Fibroblast of peridontal ligament (primary cell): ENCODE results near the gene ZNF511.
"Not testable (repeated sequence)": the region's sequence is repeated elsewhere in the genome, so short reads cannot be mapped to it uniquely, and the experiment has no call there.

Experiments used
- DNase-seq: peaks from one replicate; pipeline ENCODE4 v3.0.0-alpha.2; 2010; ENCODE audit errors: extremely low read depth

The ZNF511 gene

GRCh38 chr10:133314911-133315310 lies 6.2 kb downstream of the ZNF511 start:
- DNase-seq = no peak

GRCh38 chr10:133315847-133316246 lies 7.1 kb downstream of the ZNF511 start:
- peak; percentile 3 for DNase-seq

- DNase-seq = no peak
Measured at GRCh38 chr10:133316266-133316665, 7.6 kb downstream of the ZNF511 start.

DNA sequence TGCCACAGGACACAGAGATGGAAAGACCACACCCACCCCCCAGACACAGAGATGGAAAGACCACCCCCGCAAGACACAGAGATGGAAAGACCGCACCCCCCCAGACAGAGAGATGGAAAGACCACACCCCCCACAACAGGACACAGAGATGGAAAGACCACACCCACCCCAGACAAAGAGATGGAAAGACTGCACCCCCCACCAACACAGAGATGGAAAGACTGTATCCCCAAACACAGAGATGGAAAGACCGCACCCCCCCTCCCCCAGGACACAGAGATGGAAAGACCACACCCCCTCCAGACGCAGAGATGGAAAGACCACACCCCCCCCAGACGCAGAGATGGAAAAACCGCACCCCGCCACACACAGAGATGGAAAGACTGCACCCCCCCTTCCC lies 8.0 kb downstream of the ZNF511 start:
- DNase-seq = no peak

DNA sequence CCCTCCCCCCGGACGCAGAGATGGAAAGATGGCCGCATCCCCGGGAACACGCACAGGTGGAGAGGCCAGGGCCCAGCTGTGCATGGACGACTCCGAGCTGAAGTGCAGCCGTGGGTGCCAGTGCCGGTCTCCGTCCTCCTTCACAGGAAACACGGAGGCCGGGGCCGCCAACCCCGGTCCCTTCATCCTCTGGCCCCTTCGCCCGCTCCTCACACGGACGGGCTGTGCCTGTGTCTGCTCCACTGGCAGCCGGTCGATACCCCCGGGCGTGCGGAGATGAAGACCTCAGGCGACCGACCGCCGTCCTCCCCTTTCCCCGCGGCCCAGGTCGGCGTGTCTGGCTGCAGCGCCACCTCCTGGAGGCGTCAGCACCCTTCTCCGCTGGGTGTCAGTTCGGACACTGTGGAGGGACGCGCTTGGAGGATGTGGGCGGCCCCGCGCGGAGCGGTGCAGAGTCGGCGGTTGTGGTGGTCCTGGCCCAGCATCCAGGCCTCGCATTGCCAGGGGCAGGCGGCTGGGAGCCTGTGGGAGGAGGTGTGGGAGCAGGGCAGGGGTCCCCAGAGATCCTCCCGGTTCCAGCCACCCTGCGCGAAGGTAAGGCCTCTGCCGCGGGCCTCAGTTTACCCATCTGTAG lies 9.9 kb downstream of the ZNF511 start:
- DNase-seq = peak; percentile 33

DNA sequence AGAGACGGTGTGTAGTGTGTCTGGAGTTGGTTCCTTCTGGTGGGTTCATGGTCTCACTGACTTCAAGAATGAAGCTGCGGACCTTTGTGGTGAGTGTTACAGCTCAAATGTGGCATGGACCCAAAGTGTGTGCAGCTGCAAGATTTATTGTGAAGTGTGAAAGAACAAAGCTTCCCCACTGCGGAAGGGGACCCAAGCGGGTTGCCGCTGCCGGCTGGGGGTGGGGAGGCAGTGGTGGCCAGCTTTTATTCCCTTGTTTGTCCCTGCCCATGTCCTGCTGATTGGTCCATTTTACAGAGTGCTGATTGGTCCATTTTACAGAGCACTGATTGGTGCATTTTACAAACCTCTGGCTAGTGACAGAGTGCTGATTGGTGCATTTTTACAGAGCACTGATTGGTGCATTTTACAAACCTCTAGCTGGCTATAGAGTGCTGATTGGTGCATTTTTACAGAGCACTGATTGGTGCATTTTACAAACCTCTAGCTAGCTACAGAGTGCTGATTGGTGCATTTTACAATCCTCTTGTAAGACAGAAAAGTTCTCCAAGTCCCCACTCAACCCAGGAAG lies 12.2 kb downstream of the ZNF511 start:
- DNase-seq = not testable (repeated sequence)

GRCh38 chr10:133322064-133322709 lies 13.5 kb downstream of the ZNF511 start:
- not testable (repeated sequence) for DNase-seq

DNA sequence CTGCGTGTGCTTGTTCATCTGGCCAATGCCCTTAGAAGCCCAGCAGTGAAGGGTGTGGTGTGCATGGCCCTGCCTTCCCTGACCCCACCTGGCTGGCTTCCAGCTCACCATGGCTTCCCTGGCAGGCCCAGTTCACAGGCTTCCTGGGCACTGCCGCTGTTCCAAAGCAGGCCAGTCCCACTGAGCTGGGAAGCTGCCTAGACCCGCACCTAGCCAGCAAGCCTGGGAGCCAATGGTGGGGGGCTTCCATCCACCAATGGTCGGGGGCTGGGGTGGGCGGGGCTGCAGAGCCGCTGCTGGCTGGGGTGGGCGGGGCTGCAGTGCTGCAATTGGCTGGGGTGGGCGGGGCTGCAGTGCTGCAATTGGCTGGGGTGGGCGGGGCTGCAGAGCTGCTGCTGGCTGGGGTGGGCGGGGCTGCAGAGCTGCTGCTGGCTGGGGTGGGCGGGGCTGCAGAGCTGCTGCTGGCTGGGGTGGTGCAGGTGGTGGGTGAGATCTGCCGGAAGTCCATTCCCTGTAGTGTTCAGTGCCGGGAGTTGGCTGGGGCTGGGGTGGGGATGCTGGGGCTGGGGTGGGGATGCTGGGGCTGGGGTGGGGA lies 15.6 kb downstream of the ZNF511 start:
- DNase-seq = peak; percentile 9

GRCh38 chr10:133324857-133325260 lies 16.1 kb downstream of the ZNF511 start:
- DNase-seq = no peak

GRCh38 chr10:133325440-133326222 lies 16.9 kb downstream of the ZNF511 start:
- no peak for DNase-seq

DNA sequence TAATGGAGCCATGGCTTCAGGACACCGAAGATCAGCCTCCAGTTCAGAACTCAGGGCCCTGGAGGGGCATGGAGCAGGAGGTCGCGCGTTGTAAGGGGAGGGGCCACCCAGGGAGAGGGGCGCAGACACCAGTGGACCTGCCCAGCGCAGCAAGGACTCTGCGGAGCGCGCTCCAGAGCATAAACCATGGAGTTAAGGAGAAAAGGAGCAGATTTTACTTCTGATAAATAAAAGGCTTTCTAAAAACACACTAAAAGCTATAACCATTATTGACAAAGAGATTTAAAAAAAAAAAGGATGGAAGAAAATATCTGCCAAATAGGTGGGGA lies 17.5 kb downstream of the ZNF511 start:
- no peak for DNase-seq

DNA sequence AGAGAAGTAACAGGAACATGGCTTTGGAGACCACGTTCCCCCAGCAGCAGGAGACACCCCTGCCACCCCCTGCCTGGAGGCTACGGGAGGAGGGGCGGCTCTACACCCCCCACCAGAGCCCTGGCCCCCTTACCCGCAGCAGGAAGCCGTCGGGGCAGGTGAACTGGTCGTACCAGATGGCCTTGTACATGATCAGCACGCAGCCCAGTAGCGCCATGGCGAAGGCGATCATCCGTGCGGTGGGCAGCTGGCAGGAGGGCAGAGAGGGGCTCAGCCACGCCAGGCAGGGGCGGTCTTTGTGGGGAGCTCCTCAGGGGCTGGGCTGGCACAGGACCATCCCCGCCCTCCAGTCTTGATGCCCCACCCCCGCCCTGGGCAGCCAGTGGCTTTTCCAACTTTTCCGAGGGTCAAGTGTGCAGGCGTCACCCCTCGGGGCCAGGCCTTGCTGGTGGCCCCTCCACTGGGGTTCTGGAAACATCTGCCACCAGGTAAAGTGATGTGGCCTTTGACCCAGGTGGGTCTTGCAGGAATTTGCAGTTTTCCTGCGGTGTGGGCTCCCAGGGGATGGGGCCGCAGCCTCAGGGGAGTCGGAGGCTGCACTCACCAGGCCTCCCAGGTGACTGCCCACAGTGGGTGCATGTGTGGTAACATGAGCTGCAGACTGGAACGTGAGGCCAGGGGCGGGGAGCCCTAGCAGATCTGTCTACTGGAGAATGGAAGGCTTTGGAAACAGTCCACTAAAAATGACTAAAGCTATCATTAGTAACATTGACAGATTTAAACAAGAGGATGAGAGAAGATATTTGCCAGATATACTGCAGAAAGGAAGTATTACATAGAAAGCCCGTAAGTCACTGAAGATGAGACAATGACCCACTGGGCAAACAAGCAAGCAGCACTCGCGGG lies 18.3 kb downstream of the ZNF511 start:
- no peak for DNase-seq

GRCh38 chr10:133327651-133328357 lies 19.1 kb downstream of the ZNF511 start:
- no peak for DNase-seq

DNA sequence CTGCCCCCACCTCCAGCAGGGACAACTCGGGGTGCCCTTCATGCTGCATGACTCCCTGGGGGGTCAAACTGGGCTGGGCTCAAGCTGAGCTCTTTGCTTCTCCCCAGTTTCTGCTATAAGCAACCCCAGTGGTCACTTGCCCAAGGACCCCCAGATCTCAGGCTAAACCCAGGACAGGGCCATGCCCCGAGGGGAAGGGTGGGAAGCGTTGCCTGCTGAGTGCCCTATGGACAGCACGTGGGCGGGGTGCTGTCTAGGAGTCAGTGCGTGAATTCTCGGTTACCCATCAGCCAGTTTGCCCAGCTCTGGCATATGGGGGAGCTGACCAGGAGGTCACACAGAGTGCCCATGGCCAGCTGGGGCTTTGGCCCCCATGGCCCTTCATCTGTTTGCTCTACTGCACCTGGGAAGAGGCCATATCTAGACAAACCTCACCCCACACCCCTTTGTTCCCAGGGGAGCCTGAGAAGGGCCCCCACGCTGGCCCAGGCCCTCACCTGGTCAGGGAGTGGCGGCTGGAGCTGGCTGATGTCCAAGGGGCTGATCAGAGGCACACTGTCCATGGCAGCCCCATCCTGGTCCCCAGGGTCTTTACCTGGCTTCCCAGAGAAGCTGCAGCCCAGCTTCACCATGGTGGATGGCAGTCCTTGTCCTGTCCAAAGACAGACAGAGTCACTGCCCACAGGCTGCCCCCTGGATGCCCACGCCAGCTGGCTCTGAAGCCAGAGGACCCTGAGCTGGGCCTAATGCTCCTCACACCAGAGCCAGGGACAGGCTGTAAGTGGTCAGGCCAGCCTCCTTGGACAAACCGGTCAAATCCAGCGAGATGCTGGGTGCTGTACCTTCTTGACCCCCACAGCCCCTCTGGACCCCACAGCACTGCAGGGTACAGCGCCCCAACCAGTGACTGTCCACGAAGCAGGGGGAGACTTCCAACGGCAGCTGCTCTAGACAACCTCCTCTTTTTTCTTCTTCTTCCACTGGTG lies 19.9 kb downstream of the ZNF511 start:
- DNase-seq = no peak

DNA sequence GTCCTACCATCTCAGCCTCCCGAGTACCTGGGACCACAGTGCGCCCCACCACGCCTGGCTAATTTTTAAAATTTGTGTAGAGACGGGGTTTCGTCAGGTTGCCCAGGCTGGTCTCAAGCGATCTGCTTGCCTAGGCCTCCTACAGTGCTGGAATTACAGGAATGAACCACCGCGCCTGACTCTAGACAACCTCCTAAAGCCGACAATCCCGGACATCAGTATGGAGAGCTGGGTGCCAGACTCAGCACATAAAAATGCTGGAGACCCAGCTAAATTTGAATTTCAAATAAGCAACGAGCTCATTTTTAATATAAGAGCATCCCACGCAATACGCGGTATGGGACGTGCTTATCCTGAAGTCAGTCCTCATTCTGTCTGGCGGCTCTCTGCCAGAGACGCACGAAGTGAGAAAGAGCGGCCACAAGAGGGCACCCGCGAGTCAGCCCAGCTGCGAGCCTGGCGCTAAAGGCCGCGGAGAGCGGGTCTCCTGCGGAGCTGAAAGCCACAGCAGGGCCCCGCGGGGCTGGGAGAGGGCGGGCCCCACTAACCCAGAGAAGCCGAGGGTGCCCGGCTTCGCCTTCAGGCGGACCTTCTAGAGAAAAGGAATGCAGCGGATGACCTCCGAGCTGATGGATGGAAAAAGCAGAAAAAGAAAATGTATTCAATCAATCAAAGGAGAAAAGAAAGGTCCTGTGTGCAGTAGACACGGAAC lies 20.9 kb downstream of the ZNF511 start:
- DNase-seq = peak; percentile 80

DNA sequence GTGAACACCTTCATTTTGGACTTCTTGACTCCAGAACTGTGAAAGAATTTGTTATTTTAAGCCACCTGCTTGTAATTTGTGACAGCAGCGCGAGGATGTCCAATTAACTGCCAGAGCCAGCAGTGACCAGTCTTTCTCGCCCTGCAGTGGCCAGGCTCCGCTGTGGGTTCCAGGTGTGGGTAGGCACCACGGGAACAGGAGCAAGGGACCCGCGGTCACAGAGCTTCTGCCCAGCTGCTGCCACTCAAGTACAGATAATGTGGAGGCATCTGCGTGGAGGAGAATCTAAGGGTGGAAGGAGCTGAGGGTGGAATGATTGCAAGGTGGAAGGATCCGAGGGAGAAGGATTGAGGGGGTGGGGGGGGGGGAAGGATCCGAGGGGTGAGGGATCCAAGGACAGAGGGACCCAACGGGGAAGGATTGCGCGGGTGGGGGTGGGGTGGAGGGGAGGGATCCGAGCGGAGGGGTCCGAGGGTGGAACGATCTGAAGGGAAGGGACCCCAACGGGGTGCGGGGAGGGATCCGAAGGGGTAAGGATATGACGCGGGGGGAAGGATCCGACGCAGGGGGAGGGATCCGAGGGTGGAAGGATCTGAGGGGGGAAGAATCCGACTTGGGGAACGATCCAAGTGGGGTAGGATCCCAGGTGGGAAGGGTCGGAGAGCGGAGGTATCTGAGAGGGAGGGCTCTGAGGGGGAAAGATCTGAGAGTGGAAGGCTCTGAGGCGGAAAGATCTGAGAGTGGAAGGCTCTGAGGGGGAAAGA lies 24.4 kb downstream of the ZNF511 start:
- no peak for DNase-seq

DNA sequence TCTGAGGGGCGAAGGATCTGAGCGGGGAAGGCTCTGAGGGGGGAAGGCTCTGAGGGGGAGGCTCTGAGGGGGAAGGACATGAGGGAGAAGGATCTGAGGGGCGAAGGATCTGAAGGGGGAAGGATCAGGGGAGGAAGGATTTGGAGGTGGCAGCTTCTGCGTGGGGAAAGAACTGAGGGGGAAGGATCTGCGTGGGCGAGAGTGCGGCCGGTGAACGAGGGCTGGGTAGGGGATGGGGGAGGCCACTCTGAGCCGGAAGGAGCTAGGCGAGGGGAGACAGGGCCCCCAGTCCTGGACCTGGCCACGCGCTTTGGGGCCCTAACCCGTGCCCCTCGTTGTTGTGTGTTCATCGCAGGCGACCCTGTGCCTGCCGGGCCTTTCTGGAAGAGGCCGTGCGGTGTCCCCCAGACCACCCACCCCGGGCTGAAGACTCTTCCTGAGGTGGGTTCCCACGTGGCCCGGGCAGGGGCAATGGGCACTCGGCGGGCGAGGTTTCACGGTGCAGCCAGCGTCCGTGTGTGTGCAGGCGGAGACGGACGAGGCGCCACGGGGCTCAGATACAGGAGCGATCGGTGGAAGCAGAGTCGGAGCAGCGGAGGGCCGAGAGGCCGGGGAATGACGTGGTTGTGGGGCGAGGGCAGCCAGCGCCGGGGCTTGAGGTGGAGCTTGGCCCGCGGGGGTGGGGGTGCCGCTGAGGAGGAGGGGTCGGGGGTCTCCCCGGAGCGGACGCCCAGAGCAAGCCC lies 26.0 kb downstream of the ZNF511 start:
- no peak for DNase-seq
